Suprapubic skin (tissue), 4 donors: Measurements from ENCODE around the gene IQSEC1. TPM values are rescaled to one million over a fixed set of nuclear protein-coding genes. Genes with fewer than 3 reads are reported as not detected.

ENCODE experiments used
- DNase-seq, 2 donors: peaks; one replicate each; pipeline ENCODE4 v3.0.0-alpha.2; 2019; ENCODE audit warnings: low spot score in 2 of 2
- H3K27ac ChIP-seq: fragments of 200-600 bp; sonication (generic); one replicate; pipeline ENCODE4 v1.5.1; 2019
- H3K27me3 ChIP-seq: fragments of 200-600 bp; sonication (generic); one replicate; pipeline ENCODE4 v1.5.1; 2019
- H3K36me3 ChIP-seq: fragments of 200-600 bp; sonication (generic); one replicate; pipeline ENCODE4 v1.5.1; 2019
- H3K4me1 ChIP-seq: fragments of 200-600 bp; sonication (generic); one replicate; pipeline ENCODE4 v1.5.1; 2019
- H3K4me3 ChIP-seq: fragments of 200-600 bp; sonication (generic); one replicate; pipeline ENCODE4 v1.5.1; 2019; ENCODE audit warnings: mild to moderate bottlenecking
- H3K9me3 ChIP-seq: fragments of 200-600 bp; sonication (generic); one replicate; pipeline ENCODE4 v1.5.1; 2019
- CTCF ChIP-seq, 2 donors: fragments of 200-600 bp in 1 of 2; fragments of 450-650 bp in 1 of 2; sonication (generic) in 1 of 2; IDR thresholded peaks; one replicate each; pipeline ENCODE4 v1.5.1; 2016 to 2019; ENCODE audit warnings: antibody characterized with exemption in 2 of 2, mild to moderate bottlenecking in 1 of 2, moderate library complexity in 1 of 2
- EP300 ChIP-seq: sonication (generic); formaldehyde crosslinking; IDR thresholded peaks from one replicate; pipeline ENCODE4 v1.6.1; 2017; ENCODE audit warnings: antibody characterized with exemption
- POLR2A ChIP-seq, 2 donors: fragments of 450-650 bp; IDR thresholded peaks; one replicate each; pipeline ENCODE4 v1.6.1; 2017; ENCODE audit warnings: antibody characterized with exemption in 2 of 2, mild to moderate bottlenecking in 2 of 2, moderate library complexity in 2 of 2
- POLR2AphosphoS5 ChIP-seq, 3 donors: sonication (generic); formaldehyde crosslinking; IDR thresholded peaks; one replicate each; pipeline ENCODE4 v1.6.1; 2017; ENCODE audit warnings: antibody characterized with exemption in 3 of 3
- WGBS: methylation state at CpG from one replicate; pipeline ENCODE4 v1.1.5; 2018; 5-methylcytosine and 5-hydroxymethylcytosine counted together
- total RNA-seq, 4 donors: library from RNA; depleted of rRNA; stranded (reverse); fragments of >200 nt; gene quantifications; one replicate each; pipeline ENCODE4 v1.1.0, GENCODE V29; 2016

Gene IQSEC1
- total RNA-seq, 4 donors from 2014 or later, result 26.7 to 52.4 (median 35.5) TPM

GRCh38 chr3:12894629-12895028 lies 178.6 kb downstream of the IQSEC1 start:
- Histone ChIP-seq H3K27ac (no peak overlapping the region), H3K4me3 (no peak overlapping the region), H3K9me3 (no peaks in the 10 kb centered on the region), H3K36me3 (peaks cover 9% of the 10 kb centered on the region), H3K4me1 (peaks cover 13% of the 10 kb centered on the region), H3K27me3 (no peaks in the 10 kb centered on the region)
- DNase-seq, result no peak
- TF ChIP-seq POLR2AphosphoS5 (IDR thresholded peaks at IDR 0.05) (no peak), CTCF (IDR thresholded peaks at IDR 0.05) (no peak), EP300 (no peak), POLR2A (IDR thresholded peaks at IDR 0.05) (no peak)
- WGBS, result 62% methylated on average over 6 of the region's 6 CpGs

- peaks cover 1% of the 10 kb centered on the region for H3K36me3 ChIP-seq
- DNase-seq, result no peak
- no peak overlapping the region for H3K27ac ChIP-seq
- peaks cover 13% of the 10 kb centered on the region for H3K4me1 ChIP-seq
- WGBS, result 37% methylated on average over 9 of the region's 9 CpGs
- no peaks in the 10 kb centered on the region for H3K9me3 ChIP-seq
- H3K27me3 ChIP-seq, result no peaks in the 10 kb centered on the region
- H3K4me3 ChIP-seq, result no peak overlapping the region
- TF ChIP-seq EP300, result no peak
- TF ChIP-seq POLR2AphosphoS5 (IDR thresholded peaks at IDR 0.05), result no peak
- no peak for TF ChIP-seq CTCF (IDR thresholded peaks at IDR 0.05)
- TF ChIP-seq POLR2A (IDR thresholded peaks at IDR 0.05), result no peak
These were observed 179.4 kb downstream of the IQSEC1 start for GRCh38 chr3:12893852-12894251.

GRCh38 chr3:12893247-12893646 lies 180.0 kb downstream of the IQSEC1 start:
- Histone ChIP-seq H3K4me3 (no peak overlapping the region), H3K27me3 (no peaks in the 10 kb centered on the region), H3K9me3 (no peaks in the 10 kb centered on the region), H3K27ac (no peak overlapping the region), H3K36me3 (no peaks in the 10 kb centered on the region), H3K4me1 (peaks cover 13% of the 10 kb centered on the region)
- 59% methylated on average over 2 of the region's 2 CpGs for WGBS
- TF ChIP-seq EP300 (no peak), POLR2AphosphoS5 (IDR thresholded peaks at IDR 0.05) (no peak), POLR2A (IDR thresholded peaks at IDR 0.05) (no peak), CTCF (IDR thresholded peaks at IDR 0.05) (no peak)
- DNase-seq, result no peak

- DNase-seq, result no peak
- Histone ChIP-seq H3K9me3 (no peaks in the 10 kb centered on the region), H3K36me3 (no peaks in the 10 kb centered on the region), H3K4me1 (peaks cover 13% of the 10 kb centered on the region), H3K27ac (no peak overlapping the region), H3K4me3 (no peak overlapping the region), H3K27me3 (no peaks in the 10 kb centered on the region)
- 56% methylated on average over 3 of the region's 3 CpGs for WGBS
- TF ChIP-seq CTCF (IDR thresholded peaks at IDR 0.05), result no peak
- no peak for TF ChIP-seq POLR2AphosphoS5 (IDR thresholded peaks at IDR 0.05)
- no peak for TF ChIP-seq POLR2A (IDR thresholded peaks at IDR 0.05)
- no peak for TF ChIP-seq EP300
These were observed 180.4 kb downstream of the IQSEC1 start for GRCh38 chr3:12892840-12893189.

- Histone ChIP-seq H3K27me3 (no peaks in the 10 kb centered on the region), H3K9me3 (no peaks in the 10 kb centered on the region), H3K4me3 (peak overlapping the region; percentile 31), H3K27ac (no peak overlapping the region), H3K36me3 (no peaks in the 10 kb centered on the region), H3K4me1 (peaks cover 13% of the 10 kb centered on the region)
- DNase-seq, result no peak
- 12% methylated on average over 14 of the region's 16 CpGs for WGBS
- peak; percentile 76 to 91 for TF ChIP-seq CTCF (IDR thresholded peaks at IDR 0.05)
- TF ChIP-seq POLR2AphosphoS5 (IDR thresholded peaks at IDR 0.05), result no peak
- TF ChIP-seq EP300, result no peak
- TF ChIP-seq POLR2A (IDR thresholded peaks at IDR 0.05), result no peak
These were observed 181.0 kb downstream of the IQSEC1 start for GRCh38 chr3:12891985-12892839.
